Dedifferentiated amniotic fluid mesenchymal stem cell (primary cell): ENCODE results near the gene STPG4.
"Not testable (repeated sequence)": the region's sequence is repeated elsewhere in the genome, so short reads cannot be mapped to it uniquely, and the experiment has no call there.

Experiments
- DNase-seq: peaks from one replicate; pipeline ENCODE4 v3.0.0-alpha.2; 2016; ENCODE audit errors: extremely low spot score

The STPG4 gene

DNA sequence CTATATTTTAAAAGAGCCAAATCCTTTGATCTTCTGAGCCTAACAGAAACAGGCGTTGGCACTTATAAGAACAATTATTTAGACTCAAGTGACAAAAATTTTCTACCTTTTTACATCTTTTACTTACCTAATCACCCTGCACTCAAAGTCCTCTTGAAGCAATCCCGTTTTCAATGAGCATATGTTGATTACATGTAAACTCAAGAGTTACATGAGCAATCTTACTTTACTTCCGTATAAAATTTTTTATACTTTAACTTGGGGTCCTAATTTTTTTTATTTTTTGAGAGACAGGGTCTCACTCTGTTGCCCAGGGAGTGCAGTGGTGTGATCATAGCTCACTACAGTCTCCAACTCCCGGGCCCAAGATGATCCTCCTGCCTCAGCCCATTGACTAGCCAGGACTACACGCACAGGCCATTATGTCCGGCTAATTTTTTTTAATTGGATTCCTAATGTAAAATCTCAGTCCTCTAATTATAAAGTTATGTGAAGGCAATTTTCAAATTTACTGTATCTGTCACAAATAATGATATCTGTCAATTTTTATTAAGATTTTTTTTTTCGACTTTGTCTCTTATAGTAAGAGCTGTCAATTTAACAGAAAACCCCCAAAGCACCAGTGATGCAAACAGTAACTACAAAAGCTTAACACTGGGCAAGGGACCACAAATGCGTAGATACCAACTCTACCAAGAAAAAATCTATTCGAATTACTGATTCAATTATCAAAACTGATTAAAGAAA, 19.1 kb upstream of the STPG4 start:
- no peak for DNase-seq

GRCh38 chr2:47172922-47173695, 18.0 kb upstream of the STPG4 start:
- no peak for DNase-seq

DNA sequence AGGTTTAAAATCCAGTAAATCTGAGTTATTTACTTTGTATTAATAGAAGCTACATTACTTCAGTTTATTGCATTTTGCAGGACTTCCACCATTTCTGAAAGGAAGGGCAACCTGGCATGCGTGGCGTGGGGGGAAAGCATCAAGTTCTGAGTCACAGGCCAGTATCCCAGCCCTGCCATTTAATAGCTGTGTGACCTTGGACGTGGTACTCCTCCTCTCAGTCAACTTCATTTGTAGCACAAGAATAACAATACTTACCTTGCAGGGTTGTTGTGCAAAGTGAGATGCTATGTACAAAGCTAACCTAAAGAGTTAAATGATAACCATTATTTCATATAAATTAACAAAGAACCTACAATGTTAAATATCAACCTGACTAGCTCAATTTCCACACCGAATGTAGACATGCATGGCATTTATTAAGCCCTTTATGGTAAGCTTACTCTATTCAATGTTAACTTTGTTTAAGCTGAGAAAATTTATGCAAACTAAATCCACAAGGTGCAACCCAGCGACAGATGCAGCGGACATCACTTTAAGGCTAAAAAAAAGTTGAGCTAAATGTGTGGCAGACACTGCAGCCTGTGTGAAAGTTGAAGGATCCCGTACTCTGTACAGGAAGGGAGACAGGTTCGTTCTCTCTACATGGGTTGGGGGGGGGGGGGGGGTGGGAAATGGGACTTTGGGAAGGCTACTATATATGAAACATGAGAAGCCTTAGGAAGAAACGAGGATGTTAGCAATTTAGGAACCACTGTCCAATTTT, 17.2 kb upstream of the STPG4 start:
- no peak for DNase-seq

GRCh38 chr2:47169784-47170183, 14.7 kb upstream of the STPG4 start:
- DNase-seq = no peak

DNA sequence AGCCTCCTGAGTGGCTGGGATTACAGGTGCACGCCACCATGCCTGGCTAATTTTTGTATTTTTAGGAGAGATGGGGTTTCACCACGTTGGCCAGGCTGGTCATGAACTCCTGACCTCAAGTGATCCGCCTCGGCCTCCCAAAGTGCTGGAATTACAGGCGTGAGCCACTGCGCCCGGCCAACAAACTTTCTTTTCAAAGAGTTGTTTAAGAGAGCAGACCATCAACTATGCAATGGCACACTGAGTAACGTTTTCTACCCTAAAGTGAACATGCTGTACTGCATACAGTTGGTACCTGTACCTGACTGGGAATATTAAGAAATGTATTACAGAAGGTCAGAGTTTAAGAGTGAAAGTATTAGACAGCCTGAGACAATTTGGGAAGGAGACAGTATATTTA, 13.8 kb upstream of the STPG4 start:
- DNase-seq = not testable (repeated sequence)

DNA sequence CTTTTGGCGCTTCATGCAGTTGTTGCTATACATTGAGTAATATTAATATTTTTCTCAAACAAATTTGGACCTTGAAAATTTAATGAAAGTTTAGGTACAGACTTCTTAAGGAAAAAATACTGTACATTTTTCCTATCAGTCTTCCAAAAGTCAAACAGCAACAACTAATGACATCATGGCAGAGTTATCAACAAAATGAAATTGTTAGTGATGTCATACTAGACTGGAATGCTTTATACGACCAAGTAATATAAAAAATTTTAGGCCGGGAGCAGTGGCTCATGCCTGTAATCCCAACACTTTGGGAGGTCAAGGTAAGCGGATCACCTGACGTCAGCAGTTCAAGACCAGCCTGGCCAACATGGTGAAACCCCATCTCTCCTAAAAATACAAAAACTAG, 12.0 kb upstream of the STPG4 start:
- DNase-seq = no peak

GRCh38 chr2:47165001-47165555, 10.0 kb upstream of the STPG4 start:
- DNase-seq = no peak

- DNase-seq = no peak
Observed at GRCh38 chr2:47162780-47163179, 7.7 kb upstream of the STPG4 start.

DNA sequence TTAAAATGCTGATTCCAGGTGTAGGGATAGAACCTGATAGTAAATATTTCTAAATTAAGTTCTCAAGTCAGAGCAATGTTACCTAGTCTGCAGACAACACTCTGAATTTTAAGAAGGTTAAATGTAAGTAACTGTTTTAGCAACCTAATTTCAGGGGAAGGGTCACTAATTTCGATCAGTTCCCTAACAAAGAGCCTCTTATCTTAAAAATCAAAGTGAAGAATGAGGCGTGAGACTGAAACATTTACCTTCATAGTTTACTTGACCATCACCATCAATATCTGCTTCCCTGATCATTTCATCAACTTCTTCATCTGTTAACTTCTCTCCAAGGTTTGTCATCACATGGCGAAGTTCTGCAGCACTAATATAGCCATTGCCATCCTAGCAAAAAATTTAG, 6.4 kb upstream of the STPG4 start:
- no peak for DNase-seq

- no peak for DNase-seq
Observed at GRCh38 chr2:47160660-47161059, 5.6 kb upstream of the STPG4 start.

DNA sequence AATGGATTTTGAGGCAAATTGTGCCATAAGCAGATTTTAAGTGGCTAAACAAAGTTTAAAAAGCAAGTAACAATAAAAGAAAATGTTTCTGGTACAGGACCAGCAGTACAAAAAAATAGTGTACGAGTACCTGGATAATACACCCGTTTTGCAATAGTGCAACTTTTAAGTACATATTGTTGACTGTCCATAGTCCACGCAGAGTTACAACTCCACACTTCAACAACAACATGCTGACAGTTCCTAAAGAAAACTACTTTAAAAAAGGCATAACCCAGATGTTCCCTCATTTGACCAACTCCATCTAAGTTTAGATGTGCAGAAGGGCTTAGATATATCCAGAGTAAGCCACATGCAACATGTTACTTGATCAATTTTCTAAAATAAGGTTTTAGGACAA, 5.1 kb upstream of the STPG4 start:
- no peak for DNase-seq

- no peak for DNase-seq
Observed at GRCh38 chr2:47159627-47160026, 4.5 kb upstream of the STPG4 start.

GRCh38 chr2:47158576-47158975, 3.5 kb upstream of the STPG4 start:
- DNase-seq = no peak

GRCh38 chr2:47152803-47153202, 2.3 kb downstream of the STPG4 start:
- no peak for DNase-seq

GRCh38 chr2:47150175-47150574, 4.9 kb downstream of the STPG4 start:
- no peak for DNase-seq

GRCh38 chr2:47147021-47147420, 8.1 kb downstream of the STPG4 start:
- DNase-seq = no peak

DNA sequence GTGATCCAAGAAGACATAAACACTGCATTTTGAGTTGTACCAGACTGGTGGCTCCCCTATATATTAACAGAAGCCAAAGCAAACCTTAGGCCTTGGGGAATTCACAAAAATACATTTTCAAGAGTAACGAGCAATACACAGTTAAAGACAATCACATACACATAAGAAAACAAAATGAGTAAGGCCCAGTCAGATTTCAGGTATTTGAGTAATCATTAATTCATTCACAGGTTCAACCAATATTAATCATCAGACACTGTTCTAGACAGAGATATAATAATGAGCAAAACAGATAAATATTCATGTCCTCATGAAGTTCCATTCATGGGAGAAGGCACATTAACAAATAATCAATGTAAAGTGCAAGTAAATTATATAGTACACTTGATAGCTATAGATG, 9.6 kb downstream of the STPG4 start:
- DNase-seq = no peak

GRCh38 chr2:47141520-47141919, 13.6 kb downstream of the STPG4 start:
- DNase-seq = no peak

DNA sequence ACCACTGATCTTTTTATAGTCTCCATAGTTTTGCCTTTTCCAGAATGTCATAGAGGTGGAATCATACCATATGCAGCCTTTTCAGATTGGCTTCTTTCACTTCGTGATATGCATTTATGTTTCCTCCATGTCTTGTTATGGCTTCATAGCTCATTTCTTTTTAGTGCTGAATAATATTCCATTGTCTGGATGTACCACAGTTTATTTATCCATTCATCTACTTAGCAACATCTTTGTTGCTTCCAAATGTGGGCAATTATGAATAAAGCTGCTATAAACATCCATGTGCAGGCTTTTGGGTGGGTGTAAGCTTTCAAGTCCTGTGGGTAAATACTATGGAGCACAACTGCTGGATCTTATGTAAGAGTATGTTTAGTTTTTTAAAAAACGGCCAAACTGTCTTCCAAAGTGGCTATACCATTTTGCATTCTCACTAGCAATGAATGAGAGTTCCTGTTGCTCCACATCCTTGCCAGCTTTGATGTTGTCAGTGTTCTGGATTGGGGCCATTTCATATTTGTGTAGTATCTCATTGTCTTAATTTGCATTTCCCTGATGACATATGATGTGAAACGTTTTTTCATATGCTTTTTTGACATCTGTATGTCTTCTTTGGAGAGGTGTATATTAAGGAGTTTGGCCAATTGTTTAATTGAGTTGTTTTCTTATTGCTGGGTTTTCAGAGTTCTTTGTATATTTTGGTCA, 20.6 kb downstream of the STPG4 start:
- DNase-seq = no peak

DNA sequence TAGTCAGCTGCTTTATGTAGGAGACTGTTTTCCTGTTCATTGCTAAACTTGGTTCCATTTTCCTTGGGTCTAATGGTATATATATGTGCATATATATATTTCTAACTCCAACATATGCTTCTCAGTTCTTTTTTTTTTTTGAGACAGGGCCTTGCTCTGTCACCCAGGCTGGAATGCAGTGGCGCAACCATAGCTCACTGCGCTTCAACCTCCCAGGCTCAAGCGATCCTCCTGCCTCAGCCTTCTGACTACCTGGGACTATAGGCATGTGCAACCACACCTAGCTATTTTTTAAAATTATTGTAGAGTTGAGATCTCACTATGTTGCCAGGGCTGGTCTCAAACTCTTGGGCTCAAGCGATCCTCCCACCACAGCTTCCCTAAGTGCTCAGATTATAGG, 22.1 kb downstream of the STPG4 start:
- no peak for DNase-seq

- DNase-seq = no peak
Observed at GRCh38 chr2:47129191-47129706, 25.9 kb downstream of the STPG4 start.

DNA sequence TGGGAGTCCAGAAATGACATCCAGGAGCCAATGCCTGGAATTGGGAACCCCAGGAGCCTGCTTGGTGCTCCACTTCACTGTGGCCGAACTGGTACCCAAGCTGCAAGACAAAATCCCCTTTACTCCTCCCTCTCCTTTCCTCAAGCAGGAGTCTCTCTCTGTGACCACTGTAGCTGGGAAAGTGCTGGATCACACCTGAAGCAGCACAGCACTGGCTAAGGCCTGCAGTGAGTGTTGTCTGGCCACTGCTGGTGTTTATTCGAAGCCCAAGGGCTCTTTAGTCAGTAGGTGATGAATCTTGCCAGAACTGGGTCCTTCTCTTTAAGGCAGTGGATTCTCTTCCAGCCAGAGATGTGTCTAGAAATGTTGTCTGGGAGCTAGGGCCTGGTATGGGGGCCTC, 26.4 kb downstream of the STPG4 start:
- DNase-seq = no peak
